ENCODE results near the gene CDH4. TPM values are rescaled to one million over a fixed set of nuclear protein-coding genes. Genes with fewer than 3 reads are reported as not detected.

Gene CDH4
- total and polyA plus RNA-seq, 9 of the 15 experiments (the other 6 are each of a cell fraction or from before 2014, with no cell fraction given): 0.04 TPM; not detected in 8

GRCh38 chr20:61887596-61888093 lies 635.6 kb downstream of the CDH4 start:
- POLR2A ChIA-PET: interaction anchor here (0.6 kb wide), 1 partner anchor 951 kb away, joined by 3 read pairs; no protein-coding TSS in a partner anchor
- intact Hi-C loops (cut with micrococcal nuclease): no loop called here
- BruUV-seq (replicated peaks): no TSS peak
- Histone ChIP-seq H3K27ac (ENCODE audit: extremely low read depth, low read depth, low read length) (no peak overlapping the region), H3K9ac (ENCODE audit: insufficient read depth in 1 of 2, low read depth in 2 of 2, low read length in 2 of 2) (no peak overlapping the region), H3K9me3 (replicated peaks; ENCODE audit: control insufficient read depth, insufficient read depth, low read depth, low read length) (no peaks in the 10 kb centered on the region), H3K4me2 (ENCODE audit: insufficient read depth, low read length) (no peak overlapping the region), H3K36me3 (ENCODE audit: control insufficient read depth, insufficient read depth, low read length) (no peaks in the 10 kb centered on the region), H3K79me2 (ENCODE audit: control insufficient read depth, insufficient read depth, low read length) (no peaks in the 10 kb centered on the region), H3K4me3 (no peak overlapping the region), H2AFZ (ENCODE audit: low read depth, low read length) (no peak overlapping the region), H3K4me1 (replicated peaks in 1 of 2; ENCODE audit: control insufficient read depth in 2 of 2, insufficient read depth in 2 of 2, low read length in 2 of 2) (no peaks in the 10 kb centered on the region; a peak in 1 of 5 replicates), H4K20me1 (replicated peaks; ENCODE audit: control insufficient read depth, insufficient read depth, low read length) (peaks cover 6% of the 10 kb centered on the region; the same call in 1 of the 2 replicates), H3K27me3 (ENCODE audit: control insufficient read depth in 2 of 2, insufficient read depth in 2 of 2, low read length in 2 of 2) (peaks cover 20 to 37% of the 10 kb centered on the region in 2 experiments), H3K9me1 (ENCODE audit: control insufficient read depth, insufficient read depth, low read length) (no peaks in the 10 kb centered on the region)
- TF ChIP-seq ZNF507 (tag; conservative IDR thresholded peaks at IDR 0.05) (no peak), E4F1 (CRISPR knock-in tag; IDR thresholded peaks at IDR 0.05; ENCODE audit: borderline replicate concordance) (no peak), CBFA2T3 (IDR thresholded peaks at IDR 0.05) (no peak), NRF1 (conservative IDR thresholded peaks at IDR 0.05 in 1 of 2, IDR thresholded peaks at IDR 0.05 in 1 of 2) (0 out of 4 replicates have a peak, but pooled peaks of 1 of the 2 experiments have one; percentile 5)
- CTCF ChIA-PET (ENCODE audit: low intra/inter-chr PET ratio): interaction anchor here (0.6 kb wide), 1 partner anchor 561 kb away, joined by 4 read pairs; no protein-coding TSS in a partner anchor
- 0% methylated on average over 12 of the region's 13 CpGs for WGBS (ENCODE audit: insufficient coverage, low coverage, missing lambda C conversion rate)
- in situ Hi-C loops (cut with MboI): loop anchor here (25.0 kb wide), 1 partner anchor 1675 kb away; no protein-coding TSS in a partner anchor
- DNase-seq (ENCODE audit: extremely low read depth in 1 of 4, low spot score in 3 of 4): no peak
- no peak for ATAC-seq
- FAIRE-seq: no peak
